Measurements from ENCODE around the gene TMEM238.
"Not testable (repeated sequence)": the region's sequence is repeated elsewhere in the genome, so short reads cannot be mapped to it uniquely, and the experiment has no call there.

TMEM238 gene

GRCh38 chr19:55339105-55339888, 44.8 kb downstream of the TMEM238 start, which contains the start of gene KMT5C:
TSS of gene KMT5C (plus strand) at chr19:55339876. CDS start at chr19:55341937, 2,061 bp downstream.
- peaks cover 16 to 26% of the 10 kb centered on the region in 2 donors for H3K4me1 Mint-ChIP-seq
- H3K9me3 Mint-ChIP-seq = no peaks in the 10 kb centered on the region
- peak; percentile 100 for DNase-seq
- peak; percentile 88 to 89 for ATAC-seq (replicated peaks)
- peak within 1 kb of the TSS; percentile 94 for H3K27ac Mint-ChIP-seq
- peak within 1 kb of the TSS; percentile 90 to 94 for H3K4me3 Mint-ChIP-seq
- peaks cover 22 to 40% of the 10 kb centered on the region in 2 donors for H3K27me3 Mint-ChIP-seq
- H3K36me3 Mint-ChIP-seq = peaks cover 14 to 22% of the 10 kb centered on the region in 2 donors

GRCh38 chr19:55336101-55336500, 48.0 kb downstream of the TMEM238 start:
- Mint-ChIP-seq H3K27me3 (peaks cover 33 to 42% of the 10 kb centered on the region in 2 donors), H3K9me3 (no peaks in the 10 kb centered on the region), H3K4me1 (peaks cover 13 to 19% of the 10 kb centered on the region in 2 donors), H3K27ac (no peak overlapping the region), H3K4me3 (no peak overlapping the region), H3K36me3 (no peaks in the 10 kb centered on the region)
- DNase-seq = no peak
- ATAC-seq (replicated peaks) = no peak

GRCh38 chr19:55333870-55334269, 50.2 kb downstream of the TMEM238 start:
- Mint-ChIP-seq H3K27ac (no peak overlapping the region), H3K36me3 (no peaks in the 10 kb centered on the region), H3K4me1 (peaks cover 5 to 7% of the 10 kb centered on the region in 2 donors), H3K4me3 (no peak overlapping the region), H3K27me3 (peaks cover 34 to 36% of the 10 kb centered on the region in 2 donors), H3K9me3 (no peaks in the 10 kb centered on the region)
- DNase-seq (no peak), ATAC-seq (replicated peaks) (no peak)

- H3K27ac Mint-ChIP-seq; H3K4me1 Mint-ChIP-seq; ATAC-seq (replicated peaks); H3K9me3 Mint-ChIP-seq; DNase-seq; H3K4me3 Mint-ChIP-seq; H3K36me3 Mint-ChIP-seq: not testable (repeated sequence)
- H3K27me3 Mint-ChIP-seq = peaks cover 30 to 35% of the 10 kb centered on the region in 2 donors
These were observed 54.3 kb downstream of the TMEM238 start for GRCh38 chr19:55329791-55330190.
